ENCODE measurements around the gene ARID1B.

DNA sequence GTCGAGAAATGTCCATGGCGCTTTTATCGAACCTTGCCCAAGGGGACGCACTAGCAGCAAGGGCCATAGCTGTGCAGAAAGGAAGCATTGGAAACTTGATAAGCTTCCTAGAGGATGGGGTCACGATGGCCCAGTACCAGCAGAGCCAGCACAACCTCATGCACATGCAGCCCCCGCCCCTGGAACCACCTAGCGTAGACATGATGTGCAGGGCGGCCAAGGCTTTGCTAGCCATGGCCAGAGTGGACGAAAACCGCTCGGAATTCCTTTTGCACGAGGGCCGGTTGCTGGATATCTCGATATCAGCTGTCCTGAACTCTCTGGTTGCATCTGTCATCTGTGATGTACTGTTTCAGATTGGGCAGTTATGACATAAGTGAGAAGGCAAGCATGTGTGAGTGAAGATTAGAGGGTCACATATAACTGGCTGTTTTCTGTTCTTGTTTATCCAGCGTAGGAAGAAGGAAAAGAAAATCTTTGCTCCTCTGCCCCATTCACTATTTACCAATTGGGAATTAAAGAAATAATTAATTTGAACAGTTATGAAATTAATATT lies 430.4 kb downstream of the ARID1B start:
- TF ChIP-seq, protein P1, sequence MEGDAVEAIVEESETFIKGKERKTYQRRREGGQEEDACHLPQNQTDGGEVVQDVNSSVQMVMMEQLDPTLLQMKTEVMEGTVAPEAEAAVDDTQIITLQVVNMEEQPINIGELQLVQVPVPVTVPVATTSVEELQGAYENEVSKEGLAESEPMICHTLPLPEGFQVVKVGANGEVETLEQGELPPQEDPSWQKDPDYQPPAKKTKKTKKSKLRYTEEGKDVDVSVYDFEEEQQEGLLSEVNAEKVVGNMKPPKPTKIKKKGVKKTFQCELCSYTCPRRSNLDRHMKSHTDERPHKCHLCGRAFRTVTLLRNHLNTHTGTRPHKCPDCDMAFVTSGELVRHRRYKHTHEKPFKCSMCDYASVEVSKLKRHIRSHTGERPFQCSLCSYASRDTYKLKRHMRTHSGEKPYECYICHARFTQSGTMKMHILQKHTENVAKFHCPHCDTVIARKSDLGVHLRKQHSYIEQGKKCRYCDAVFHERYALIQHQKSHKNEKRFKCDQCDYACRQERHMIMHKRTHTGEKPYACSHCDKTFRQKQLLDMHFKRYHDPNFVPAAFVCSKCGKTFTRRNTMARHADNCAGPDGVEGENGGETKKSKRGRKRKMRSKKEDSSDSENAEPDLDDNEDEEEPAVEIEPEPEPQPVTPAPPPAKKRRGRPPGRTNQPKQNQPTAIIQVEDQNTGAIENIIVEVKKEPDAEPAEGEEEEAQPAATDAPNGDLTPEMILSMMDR (IDR thresholded peaks at IDR 0.05), result no peak
- no peak for TF ChIP-seq EZH2phosphoT487 (IDR thresholded peaks at IDR 0.05)
- TF ChIP-seq EZH2 (IDR thresholded peaks at IDR 0.05), result no peak

All from neural progenitor cell (in vitro differentiated cells).